Stimulated activated effector memory CD8-positive, alpha-beta T cell treated with anti-CD3 and anti-CD28 coated beads, Interleukin-12 subunit alpha, Interleukin-12 subunit beta, amount 100 ng/mL, for 72 hours (primary cell): Measurements from ENCODE around the gene SERPINB6.
"Not testable (repeated sequence)": the region's sequence is repeated elsewhere in the genome, so short reads cannot be mapped to it uniquely, and the experiment has no call there.

Experiments
- ATAC-seq: fragments of 150-1000 bp; cut with Tn5 transposase; 2 replicates; pipeline ENCODE4 v1.10.0; 2021
- DNase-seq, 2 donors: peaks; one replicate each; pipeline ENCODE4 v3.0.0; 2021 to 2022; ENCODE audit warnings: low spot score in 2 of 2
- H3K27ac Mint-ChIP-seq: one replicate; pipeline ENCODE4 v1.8.0; 2022; ENCODE audit warnings: mild to moderate bottlenecking, mixed read lengths
- H3K36me3 Mint-ChIP-seq: one replicate; pipeline ENCODE4 v1.8.0; 2022; ENCODE audit warnings: mild to moderate bottlenecking, mixed read lengths
- H3K4me1 Mint-ChIP-seq: one replicate; pipeline ENCODE4 v1.8.0; 2022; ENCODE audit warnings: mixed read lengths
- H3K4me3 Mint-ChIP-seq: one replicate; pipeline ENCODE4 v1.8.0; 2022; ENCODE audit warnings: mild to moderate bottlenecking, mixed read lengths
- H3K9me3 Mint-ChIP-seq: one replicate; pipeline ENCODE4 v1.8.0; 2022; ENCODE audit warnings: mixed read lengths

Gene SERPINB6

DNA sequence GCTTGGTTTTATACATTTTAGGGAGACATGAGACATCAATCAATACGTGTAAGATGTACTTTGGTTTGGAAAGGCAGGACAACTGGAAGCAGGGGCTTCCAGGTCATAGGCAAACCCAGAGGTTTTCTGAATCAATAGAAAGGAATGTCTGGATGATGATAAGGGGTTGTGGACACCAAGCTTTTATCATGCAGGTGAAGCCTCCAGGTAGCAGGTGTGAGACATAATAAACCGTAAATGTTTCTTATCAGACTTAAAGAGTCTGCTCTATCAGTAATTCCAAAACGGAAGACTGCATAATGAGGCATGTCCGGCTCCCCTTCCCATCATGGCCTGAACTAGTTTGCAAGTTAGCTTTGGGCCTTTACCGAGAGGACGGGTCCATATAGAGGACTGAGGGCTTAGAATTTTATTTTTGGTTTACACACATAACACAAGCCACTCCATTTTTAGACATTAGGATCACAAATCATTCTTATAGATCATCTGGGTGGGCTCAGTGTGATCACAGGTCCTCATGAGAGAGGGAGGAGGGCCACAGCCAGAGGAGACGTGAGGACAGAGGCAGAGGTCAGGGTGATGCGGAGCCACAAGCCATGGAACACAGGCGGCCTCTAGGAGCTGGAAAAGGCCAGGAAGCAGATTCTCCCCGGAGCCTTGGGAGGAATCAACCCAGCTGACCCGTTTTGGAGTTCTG lies 57.6 kb downstream of the SERPINB6 start:
- no peaks in the 10 kb centered on the region for H3K36me3 Mint-ChIP-seq
- peaks cover 20% of the 10 kb centered on the region for H3K4me1 Mint-ChIP-seq
- H3K4me3 Mint-ChIP-seq = no peak overlapping the region
- DNase-seq = peak in 1 of 2 donors; percentile 28
- no peaks in the 10 kb centered on the region for H3K9me3 Mint-ChIP-seq
- no peak for ATAC-seq
- no peak overlapping the region for H3K27ac Mint-ChIP-seq

GRCh38 chr6:2911171-2911570 lies 60.2 kb downstream of the SERPINB6 start:
- Mint-ChIP-seq H3K4me1 (peaks cover 20% of the 10 kb centered on the region), H3K36me3 (no peaks in the 10 kb centered on the region), H3K4me3 (no peak overlapping the region), H3K9me3 (no peaks in the 10 kb centered on the region), H3K27ac (peak overlapping the region; percentile 63)
- ATAC-seq (no peak), DNase-seq (no peak)

GRCh38 chr6:2909718-2910117 lies 61.6 kb downstream of the SERPINB6 start:
- Mint-ChIP-seq H3K9me3 (no peaks in the 10 kb centered on the region), H3K4me1 (peaks cover 20% of the 10 kb centered on the region), H3K36me3 (no peaks in the 10 kb centered on the region), H3K27ac (peak overlapping the region; percentile 11), H3K4me3 (no peak overlapping the region)
- ATAC-seq (peak; percentile 82), DNase-seq (peak in 1 of 2 donors; percentile 57)

DNA sequence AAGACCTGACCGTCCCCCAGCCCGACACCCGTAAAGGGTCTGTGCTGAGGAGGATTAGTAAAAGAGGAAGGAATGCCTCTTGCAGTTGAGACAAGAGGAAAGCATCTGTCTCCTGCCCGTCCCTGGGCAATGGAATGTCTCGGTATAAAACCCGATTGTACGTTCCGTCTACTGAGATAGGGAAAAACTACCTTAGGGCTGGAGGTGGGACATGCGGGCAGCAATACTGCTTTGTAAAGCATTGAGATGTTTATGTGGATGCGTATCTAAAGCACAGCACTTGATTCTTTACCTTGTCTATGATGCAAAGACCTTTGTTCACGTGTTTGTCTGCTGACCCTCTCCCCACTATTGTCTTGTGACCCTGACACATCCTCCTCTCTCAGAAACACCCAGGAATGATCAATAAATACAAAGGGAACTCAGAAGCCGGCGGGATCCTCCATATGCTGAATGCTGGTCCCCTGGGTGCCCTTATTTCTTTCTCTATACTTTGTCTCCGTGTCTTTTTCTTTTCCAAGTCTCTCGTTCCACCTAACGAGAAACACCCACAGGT lies 62.2 kb downstream of the SERPINB6 start:
- DNase-seq = peak in 1 of 2 donors; percentile 41
- H3K4me3 Mint-ChIP-seq, H3K9me3 Mint-ChIP-seq, H3K36me3 Mint-ChIP-seq, ATAC-seq: not testable (repeated sequence)
- H3K4me1 Mint-ChIP-seq = peaks cover 20% of the 10 kb centered on the region
- peak overlapping the region; percentile 11 for H3K27ac Mint-ChIP-seq

DNA sequence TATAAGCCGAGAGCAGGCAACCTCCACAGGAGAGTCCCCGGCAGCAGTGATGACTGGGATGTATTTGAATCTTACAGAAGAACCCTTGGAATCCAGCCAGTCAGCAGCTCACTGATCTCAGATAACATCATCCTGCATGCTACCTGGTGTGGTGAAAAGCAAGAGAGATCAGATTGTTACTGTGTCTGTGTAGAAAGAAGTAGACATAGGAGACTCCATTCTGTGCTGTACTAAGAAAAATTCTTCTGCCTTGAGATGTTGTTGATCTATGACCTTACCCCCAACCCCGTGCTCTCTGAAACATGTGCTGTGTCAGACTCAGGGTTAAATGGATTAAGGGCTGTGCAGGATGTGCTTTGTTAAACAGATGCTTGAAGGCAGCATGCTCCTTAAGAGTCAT lies 62.9 kb downstream of the SERPINB6 start:
- H3K27ac Mint-ChIP-seq, H3K36me3 Mint-ChIP-seq, H3K9me3 Mint-ChIP-seq, H3K4me3 Mint-ChIP-seq, ATAC-seq: not testable (repeated sequence)
- H3K4me1 Mint-ChIP-seq = peaks cover 20% of the 10 kb centered on the region
- DNase-seq = peak in 1 of 2 donors; percentile 42

DNA sequence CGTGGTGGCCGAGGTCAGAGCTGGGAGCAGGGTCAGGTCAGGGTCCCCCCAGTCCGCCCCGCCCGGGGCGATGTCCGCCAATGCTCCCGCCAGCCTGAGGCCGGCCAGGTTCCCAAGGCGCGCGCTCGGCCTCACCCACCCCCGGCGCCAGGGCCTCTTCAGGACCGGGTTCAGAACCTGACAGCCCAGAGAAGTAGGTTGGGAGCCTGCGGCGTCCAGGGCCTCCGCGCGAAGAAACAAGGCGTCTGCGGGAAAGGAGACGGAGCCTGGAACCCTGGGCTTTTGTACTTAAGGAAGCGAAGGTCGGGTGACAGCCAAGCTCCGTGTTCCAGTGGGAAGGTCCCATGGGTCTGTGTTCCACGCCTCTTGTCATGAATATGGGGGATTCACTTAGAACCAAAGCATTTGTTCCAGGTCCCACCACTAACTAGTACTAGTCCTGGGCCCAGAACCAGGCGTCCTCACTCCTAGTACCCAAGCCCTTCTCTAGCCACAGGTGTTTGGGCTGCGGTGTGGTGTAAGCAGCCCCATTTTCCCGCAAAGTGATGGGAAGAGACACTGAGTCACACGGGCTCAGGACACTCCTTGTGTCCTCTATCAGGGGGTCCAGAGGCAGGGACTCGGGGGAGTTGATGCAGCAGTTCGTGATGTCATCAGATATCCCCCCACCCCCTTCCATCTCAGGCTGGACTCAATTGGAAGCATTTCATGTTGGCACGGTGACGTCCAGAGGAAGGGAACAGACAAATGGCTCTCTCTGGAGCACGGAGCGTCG lies 67.8 kb downstream of the SERPINB6 start:
- H3K27ac Mint-ChIP-seq = peak overlapping the region; percentile 95
- not testable (repeated sequence) for H3K9me3 Mint-ChIP-seq
- ATAC-seq (peak; percentile 47), DNase-seq (peak in 1 of 2 donors; percentile 42)
- peak overlapping the region; percentile 98 for H3K4me3 Mint-ChIP-seq
- peaks cover 48% of the 10 kb centered on the region for H3K36me3 Mint-ChIP-seq
- peaks cover 49% of the 10 kb centered on the region for H3K4me1 Mint-ChIP-seq

- not testable (repeated sequence) for ATAC-seq, H3K9me3 Mint-ChIP-seq
- Mint-ChIP-seq H3K4me3 (peak overlapping the region; percentile 98), H3K36me3 (peaks cover 66% of the 10 kb centered on the region), H3K27ac (peak overlapping the region; percentile 95), H3K4me1 (peaks cover 61% of the 10 kb centered on the region)
- peak in 1 of 2 donors; percentile 64 for DNase-seq
These were observed 69.5 kb downstream of the SERPINB6 start for GRCh38 chr6:2901645-2902502.

GRCh38 chr6:2900821-2901644 lies 70.3 kb downstream of the SERPINB6 start:
- Mint-ChIP-seq H3K4me3 (peak overlapping the region; percentile 98), H3K9me3 (no peaks in the 10 kb centered on the region), H3K27ac (peak overlapping the region; percentile 95), H3K4me1 (peaks cover 62% of the 10 kb centered on the region), H3K36me3 (peaks cover 74% of the 10 kb centered on the region)
- DNase-seq (peak in 1 of 2 donors; percentile 62), ATAC-seq (peak; percentile 5)

- peaks cover 81% of the 10 kb centered on the region for H3K36me3 Mint-ChIP-seq
- H3K4me1 Mint-ChIP-seq = peaks cover 65% of the 10 kb centered on the region
- no peak for ATAC-seq
- peak in 1 of 2 donors; percentile 57 for DNase-seq
- peak overlapping the region; percentile 98 for H3K4me3 Mint-ChIP-seq
- peak overlapping the region; percentile 95 for H3K27ac Mint-ChIP-seq
- no peaks in the 10 kb centered on the region for H3K9me3 Mint-ChIP-seq
These were observed 71.1 kb downstream of the SERPINB6 start for GRCh38 chr6:2900221-2900807.

GRCh38 chr6:2899596-2899995 lies 71.8 kb downstream of the SERPINB6 start:
- Mint-ChIP-seq H3K36me3 (peaks cover 88% of the 10 kb centered on the region), H3K4me3 (peak overlapping the region; percentile 98), H3K27ac (peak overlapping the region; percentile 95), H3K9me3 (no peaks in the 10 kb centered on the region), H3K4me1 (peaks cover 65% of the 10 kb centered on the region)
- peak in 1 of 2 donors; percentile 72 for DNase-seq
- ATAC-seq = peak; percentile 64
